Measurements from ENCODE around the gene CRYGN.

- TF ChIP-seq CTCF (IDR thresholded peaks at IDR 0.05) (no peak), POLR2A (IDR thresholded peaks at IDR 0.05) (no peak)
These were observed 12.1 kb downstream of the CRYGN start for GRCh38 chr7:151427705-151428377.
